HG03575 (cell line): ENCODE measurements around the gene IQGAP3.

Source experiments
- ATAC-seq: cut with Tn5 transposase; IDR thresholded peaks from one replicate; pipeline ENCODE4 v1.9.1; 2021; ENCODE audit not compliant: unreplicated experiment, insufficient number of reproducible peaks, low FRiP score; ENCODE audit errors: extremely low read depth

Gene IQGAP3

GRCh38 chr1:156524481-156524869, 47.9 kb downstream of the IQGAP3 start:
- ATAC-seq, result no peak

- no peak for ATAC-seq
These were observed 48.4 kb downstream of the IQGAP3 start for GRCh38 chr1:156523801-156524480.

- no peak for ATAC-seq
These were observed 49.9 kb downstream of the IQGAP3 start for GRCh38 chr1:156522443-156522970.

GRCh38 chr1:156517748-156518147, 54.6 kb downstream of the IQGAP3 start:
- ATAC-seq, result no peak

GRCh38 chr1:156516821-156517220, 55.5 kb downstream of the IQGAP3 start:
- ATAC-seq, result no peak

- ATAC-seq, result no peak
These were observed 56.4 kb downstream of the IQGAP3 start for GRCh38 chr1:156515956-156516355.

GRCh38 chr1:156513185-156513584, 59.2 kb downstream of the IQGAP3 start:
- no peak for ATAC-seq

GRCh38 chr1:156511644-156512043, 60.7 kb downstream of the IQGAP3 start:
- ATAC-seq, result no peak

- no peak for ATAC-seq
These were observed 61.7 kb downstream of the IQGAP3 start for GRCh38 chr1:156510709-156511108.

GRCh38 chr1:156509424-156510034, 62.8 kb downstream of the IQGAP3 start:
- no peak for ATAC-seq

- no peak for ATAC-seq
These were observed 63.5 kb downstream of the IQGAP3 start for GRCh38 chr1:156508955-156509234.

- ATAC-seq, result no peak
These were observed 64.0 kb downstream of the IQGAP3 start for GRCh38 chr1:156508205-156508954.

- no peak for ATAC-seq
These were observed 65.9 kb downstream of the IQGAP3 start for GRCh38 chr1:156506450-156506849.

GRCh38 chr1:156505679-156506298, 66.6 kb downstream of the IQGAP3 start:
- ATAC-seq, result no peak

- no peak for ATAC-seq
These were observed 67.3 kb downstream of the IQGAP3 start for GRCh38 chr1:156504821-156505678.

GRCh38 chr1:156504438-156504813, 67.9 kb downstream of the IQGAP3 start:
- no peak for ATAC-seq

- ATAC-seq, result no peak
These were observed 68.5 kb downstream of the IQGAP3 start for GRCh38 chr1:156503698-156504437.
